Lower lobe of right lung (tissue), 2 donors: ENCODE results near the gene AK2. TPM values are rescaled to one million over a fixed set of nuclear protein-coding genes. Genes with fewer than 3 reads are reported as not detected.
"Not testable (repeated sequence)": the region's sequence is repeated elsewhere in the genome, so short reads cannot be mapped to it uniquely, and the experiment has no call there.

Experiments
- ATAC-seq, 2 donors: fragments of 200-7000 bp; cut with Tn5 transposase; one replicate each; pipeline ENCODE4 v1.9.1; 2020 to 2022; ENCODE audit warnings: mild to moderate bottlenecking in 2 of 2, moderate library complexity in 2 of 2
- DNase-seq: peaks from one replicate; pipeline ENCODE4 v3.0.0-alpha.2; 2020
- H3K27ac ChIP-seq: fragments of 200-600 bp; one replicate; pipeline ENCODE4 v1.8.0; 2022
- H3K27me3 ChIP-seq: fragments of 200-600 bp; one replicate; pipeline ENCODE4 v1.8.0; 2022; ENCODE audit warnings: low read depth
- H3K36me3 ChIP-seq: fragments of 200-600 bp; one replicate; pipeline ENCODE4 v1.8.0; 2022; ENCODE audit warnings: mild to moderate bottlenecking
- H3K4me1 ChIP-seq: fragments of 200-600 bp; one replicate; pipeline ENCODE4 v1.8.0; 2022
- H3K4me3 ChIP-seq: fragments of 200-600 bp; one replicate; pipeline ENCODE4 v1.8.0; 2022; ENCODE audit warnings: mild to moderate bottlenecking
- H3K9me3 ChIP-seq: fragments of 200-600 bp; one replicate; pipeline ENCODE4 v1.8.0; 2022
- intact Hi-C: fragments of 100-400 bp; cut with DNase I; formaldehyde crosslinking; loops from one replicate; pipeline ENCODE4 v1.11.0; 2022
- total RNA-seq: library from RNA; stranded (reverse); fragmentation: NEBNext Ultra II Directional; extraction: Animal tissue kit (Norgen Biotek cat#: 25700); gene quantifications from one replicate; pipeline ENCODE4 v1.2.1, GENCODE V29; 2021
- TF ChIP-seq, protein P1 (sequence below): fragments of 200-600 bp; IDR thresholded peaks from one replicate; pipeline ENCODE4 v1.8.0; 2022; ENCODE audit warnings: antibody characterized with exemption, mild to moderate bottlenecking
- donor health status: DM: no; HTN: yes; CAD: no; lungs with severe emphysema.

AK2 gene
- total RNA-seq, 1 donor from 2014 or later: 103 TPM

DNA sequence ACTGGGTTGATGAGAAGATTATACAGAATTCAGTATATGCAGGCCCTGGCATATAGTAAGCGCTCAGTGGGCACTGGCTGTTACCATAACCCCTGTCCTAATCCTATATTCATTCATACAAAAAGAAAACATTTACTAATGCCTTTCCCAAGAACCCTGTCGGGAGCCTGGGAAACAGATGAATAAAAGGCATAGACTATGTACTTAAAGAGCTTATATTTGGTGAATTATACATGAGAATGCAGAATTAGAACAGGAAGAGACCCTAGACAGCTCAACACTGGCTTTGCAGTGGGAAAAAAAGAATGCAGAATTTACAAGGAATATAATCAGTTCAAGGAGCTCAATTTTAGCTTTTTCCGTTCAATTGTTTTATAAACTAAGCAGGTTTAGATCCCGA lies 10.9 kb downstream of the AK2 start:
- DNase-seq: no peak
- TF ChIP-seq, protein P1, sequence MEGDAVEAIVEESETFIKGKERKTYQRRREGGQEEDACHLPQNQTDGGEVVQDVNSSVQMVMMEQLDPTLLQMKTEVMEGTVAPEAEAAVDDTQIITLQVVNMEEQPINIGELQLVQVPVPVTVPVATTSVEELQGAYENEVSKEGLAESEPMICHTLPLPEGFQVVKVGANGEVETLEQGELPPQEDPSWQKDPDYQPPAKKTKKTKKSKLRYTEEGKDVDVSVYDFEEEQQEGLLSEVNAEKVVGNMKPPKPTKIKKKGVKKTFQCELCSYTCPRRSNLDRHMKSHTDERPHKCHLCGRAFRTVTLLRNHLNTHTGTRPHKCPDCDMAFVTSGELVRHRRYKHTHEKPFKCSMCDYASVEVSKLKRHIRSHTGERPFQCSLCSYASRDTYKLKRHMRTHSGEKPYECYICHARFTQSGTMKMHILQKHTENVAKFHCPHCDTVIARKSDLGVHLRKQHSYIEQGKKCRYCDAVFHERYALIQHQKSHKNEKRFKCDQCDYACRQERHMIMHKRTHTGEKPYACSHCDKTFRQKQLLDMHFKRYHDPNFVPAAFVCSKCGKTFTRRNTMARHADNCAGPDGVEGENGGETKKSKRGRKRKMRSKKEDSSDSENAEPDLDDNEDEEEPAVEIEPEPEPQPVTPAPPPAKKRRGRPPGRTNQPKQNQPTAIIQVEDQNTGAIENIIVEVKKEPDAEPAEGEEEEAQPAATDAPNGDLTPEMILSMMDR: no peak
- peaks cover 41% of the 10 kb centered on the region for H3K36me3 ChIP-seq
- H3K9me3 ChIP-seq: no peaks in the 10 kb centered on the region
- no peak overlapping the region for H3K4me3 ChIP-seq
- no peak for ATAC-seq
- no peak overlapping the region for H3K27ac ChIP-seq
- no peaks in the 10 kb centered on the region for H3K27me3 ChIP-seq
- peaks cover 26% of the 10 kb centered on the region for H3K4me1 ChIP-seq
- intact Hi-C loops: no loop called here

DNA sequence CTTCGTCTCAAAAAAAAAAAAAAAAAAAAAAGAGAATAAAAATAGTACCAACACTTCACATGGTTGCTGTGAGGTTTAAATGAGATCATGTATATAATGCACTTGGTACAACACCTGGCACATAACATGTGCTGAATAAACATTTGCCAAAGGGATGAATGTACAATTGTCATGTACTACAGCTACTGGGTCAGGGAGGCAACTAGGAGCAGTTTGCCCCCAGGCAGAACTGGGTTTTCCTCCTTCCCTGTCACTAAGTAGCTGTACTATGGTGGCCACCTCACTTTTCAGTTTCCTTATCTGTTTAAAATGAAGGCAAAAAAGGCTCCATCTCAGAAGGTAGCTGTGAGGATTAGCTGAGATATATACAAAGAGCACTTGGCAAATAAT lies 11.5 kb downstream of the AK2 start:
- TF ChIP-seq, protein P1: no peak
- no peaks in the 10 kb centered on the region for H3K9me3 ChIP-seq
- no peak overlapping the region for H3K4me3 ChIP-seq
- H3K27ac ChIP-seq: no peak overlapping the region
- DNase-seq (no peak), ATAC-seq (no peak)
- intact Hi-C loops: no loop called here
- peaks cover 20% of the 10 kb centered on the region for H3K4me1 ChIP-seq
- no peaks in the 10 kb centered on the region for H3K27me3 ChIP-seq
- H3K36me3 ChIP-seq: peaks cover 47% of the 10 kb centered on the region

DNA sequence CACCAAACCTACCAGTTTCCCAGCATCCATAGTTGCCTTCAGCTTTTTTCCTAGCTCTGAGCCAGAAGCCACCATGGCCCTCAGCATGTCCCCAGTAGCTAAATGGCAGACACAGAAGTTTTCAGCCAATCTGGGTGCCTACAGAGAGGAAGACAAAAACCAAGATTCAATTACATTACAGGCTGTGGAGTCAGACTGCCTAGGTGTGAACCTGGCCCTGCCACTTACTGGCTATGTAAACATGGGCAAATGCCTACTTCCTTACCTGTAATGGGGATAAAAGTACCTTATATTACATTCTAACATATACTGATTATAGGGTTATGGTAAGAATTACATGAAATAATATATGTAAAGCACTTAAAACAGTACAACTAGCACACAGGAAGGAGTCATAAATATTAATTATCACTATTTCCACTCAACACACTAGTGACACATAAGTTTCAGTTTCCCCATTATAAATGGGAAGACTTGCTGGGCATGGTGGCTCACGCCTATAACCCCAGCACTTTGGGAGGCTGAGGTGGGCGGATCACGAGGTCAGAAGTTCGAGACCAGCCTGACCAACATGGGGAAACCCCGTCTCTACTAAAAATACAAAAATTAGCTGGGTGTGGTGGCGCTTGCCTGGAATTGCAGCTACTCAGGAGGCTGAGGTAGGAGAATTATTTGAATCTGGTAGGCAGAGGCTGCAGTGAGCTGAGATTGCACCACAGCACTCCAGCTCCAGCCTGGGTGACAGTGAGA lies 12.1 kb downstream of the AK2 start:
- H3K27me3 ChIP-seq, H3K9me3 ChIP-seq, H3K4me3 ChIP-seq, DNase-seq, H3K27ac ChIP-seq, intact Hi-C loops: not testable (repeated sequence)
- peaks cover 49% of the 10 kb centered on the region for H3K36me3 ChIP-seq
- peak; percentile 35 to 41 for ATAC-seq
- peaks cover 15% of the 10 kb centered on the region for H3K4me1 ChIP-seq

DNA sequence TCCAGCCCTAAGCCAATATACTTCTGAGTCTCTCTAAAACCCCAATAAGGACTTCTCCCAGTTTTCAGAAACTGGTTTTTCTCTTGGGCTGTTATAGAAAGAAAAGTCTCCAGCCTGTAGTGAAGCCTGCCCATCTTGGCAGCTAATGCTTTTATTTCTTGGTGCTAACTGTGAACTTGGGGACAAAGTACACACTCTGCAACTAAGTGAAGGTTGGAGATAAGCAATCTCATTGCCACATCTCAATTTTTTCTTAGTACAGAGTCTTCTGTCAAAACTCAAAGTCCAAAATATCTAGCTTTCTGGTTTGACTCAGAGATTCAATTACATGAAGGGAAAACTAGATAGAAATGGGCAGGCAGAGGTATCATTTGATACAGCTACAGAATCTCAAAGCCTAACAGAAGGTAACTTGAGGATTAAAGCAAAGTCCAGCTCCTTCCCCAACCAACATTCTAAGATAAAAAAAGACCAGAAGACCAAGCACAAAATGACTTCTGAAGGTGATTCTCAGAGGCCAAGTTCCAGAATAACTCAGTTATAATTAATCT lies 14.0 kb downstream of the AK2 start:
- Histone ChIP-seq H3K9me3 (no peaks in the 10 kb centered on the region), H3K27ac (no peak overlapping the region), H3K36me3 (peaks cover 67% of the 10 kb centered on the region), H3K27me3 (no peaks in the 10 kb centered on the region), H3K4me3 (no peak overlapping the region), H3K4me1 (peaks cover 14% of the 10 kb centered on the region)
- DNase-seq: no peak
- TF ChIP-seq, protein P1: no peak
- intact Hi-C loops: no loop called here
- no peak for ATAC-seq

DNA sequence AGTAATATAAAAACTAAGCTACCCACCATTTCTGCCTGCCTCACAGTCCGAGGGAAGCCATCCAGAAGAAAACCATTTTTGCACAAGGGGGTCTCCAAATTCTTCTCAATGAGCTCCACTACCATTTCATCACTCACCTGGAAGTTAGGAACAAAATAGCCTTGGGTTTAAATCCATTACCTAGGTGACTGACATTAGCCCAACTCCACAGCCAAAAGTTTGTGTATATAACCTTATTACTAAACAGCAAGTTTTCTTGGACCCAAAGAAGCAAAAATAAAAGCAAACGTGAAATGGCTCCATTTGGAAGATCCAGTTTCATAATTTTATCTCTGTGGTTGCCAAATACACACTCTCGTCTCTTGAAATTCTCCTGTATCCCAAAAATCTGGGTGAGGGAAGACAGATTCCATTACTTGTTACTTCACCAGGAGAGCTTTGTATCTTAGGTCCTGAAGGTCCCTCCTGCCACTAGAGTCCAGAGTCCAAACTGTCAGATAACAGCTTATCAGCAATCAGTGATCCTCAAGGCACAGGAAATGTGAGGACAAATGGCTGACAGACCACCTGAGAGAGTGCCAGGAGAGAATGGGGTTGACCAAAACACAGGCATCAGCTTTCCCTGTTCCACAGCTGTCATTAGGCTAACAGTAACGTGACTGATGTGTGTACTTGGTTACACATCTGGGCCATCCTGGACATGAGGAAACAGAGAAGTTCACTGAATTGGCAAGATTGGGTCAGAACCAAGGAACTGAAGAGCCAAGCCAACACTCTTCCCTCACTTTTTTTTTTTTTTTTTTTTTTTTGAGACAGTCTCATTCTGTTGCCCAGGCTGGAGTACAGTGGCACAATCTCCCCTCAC lies 14.9 kb downstream of the AK2 start:
- no peaks in the 10 kb centered on the region for H3K27me3 ChIP-seq
- intact Hi-C loops: no loop called here
- TF ChIP-seq, protein P1: no peak
- H3K4me3 ChIP-seq: no peak overlapping the region
- no peaks in the 10 kb centered on the region for H3K9me3 ChIP-seq
- no peak for DNase-seq
- H3K4me1 ChIP-seq: peaks cover 14% of the 10 kb centered on the region
- no peak for ATAC-seq
- H3K36me3 ChIP-seq: peaks cover 76% of the 10 kb centered on the region
- no peak overlapping the region for H3K27ac ChIP-seq

DNA sequence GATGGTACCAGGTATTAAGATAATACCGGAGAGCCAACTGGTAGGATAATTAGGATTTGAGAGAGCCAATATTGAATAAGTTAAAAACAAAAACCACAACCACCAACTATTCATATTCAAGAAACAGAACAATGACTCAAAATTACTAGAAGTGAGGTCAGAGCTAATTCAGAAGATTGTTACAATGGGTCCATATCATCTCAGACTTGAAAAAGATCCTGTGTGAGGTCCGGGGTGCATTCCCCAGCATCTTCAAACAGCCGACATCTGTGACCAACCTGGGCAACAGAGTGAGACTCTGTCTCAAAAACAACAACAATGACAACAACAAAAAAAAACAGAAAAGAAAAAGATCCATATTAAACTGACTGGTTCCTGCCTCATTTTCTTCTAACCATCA lies 18.6 kb downstream of the AK2 start:
- intact Hi-C loops: no loop called here
- H3K9me3 ChIP-seq: no peaks in the 10 kb centered on the region
- TF ChIP-seq, protein P1: no peak
- no peak for DNase-seq
- H3K36me3 ChIP-seq: peaks cover 83% of the 10 kb centered on the region
- H3K27ac ChIP-seq: no peak overlapping the region
- no peak for ATAC-seq
- H3K4me3 ChIP-seq: no peak overlapping the region
- H3K4me1 ChIP-seq: no peaks in the 10 kb centered on the region
- no peaks in the 10 kb centered on the region for H3K27me3 ChIP-seq
